CD4-positive, alpha-beta T cell treated with Interleukin-10 for 1 hour (primary cell): Measurements from ENCODE around the gene SRGAP1.
"Not testable (repeated sequence)": the region's sequence is repeated elsewhere in the genome, so short reads cannot be mapped to it uniquely, and the experiment has no call there.

Experiments
- DNase-seq: peaks from one replicate; pipeline ENCODE4 v3.0.0-alpha.2; 2020

SRGAP1 gene

DNA sequence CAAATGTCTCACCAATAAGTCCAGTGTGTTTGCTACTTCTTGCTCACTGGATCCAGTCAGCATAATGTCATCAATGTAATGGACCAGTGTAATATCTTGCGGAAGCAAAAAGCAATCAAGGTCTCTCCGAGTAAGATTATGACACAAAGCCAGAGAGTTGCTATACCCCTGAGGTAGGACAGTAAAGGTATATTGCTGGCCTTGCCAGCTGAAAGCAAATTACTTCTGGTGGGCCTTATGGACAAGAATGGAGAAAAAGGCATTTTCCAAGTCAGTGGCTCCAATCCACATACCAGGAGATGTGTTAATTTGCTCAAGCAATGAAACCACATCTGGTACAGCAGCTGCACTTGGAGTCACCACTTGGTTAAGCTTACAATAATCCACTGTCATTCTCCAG lies 288.2 kb downstream of the SRGAP1 start:
- DNase-seq = not testable (repeated sequence)

DNA sequence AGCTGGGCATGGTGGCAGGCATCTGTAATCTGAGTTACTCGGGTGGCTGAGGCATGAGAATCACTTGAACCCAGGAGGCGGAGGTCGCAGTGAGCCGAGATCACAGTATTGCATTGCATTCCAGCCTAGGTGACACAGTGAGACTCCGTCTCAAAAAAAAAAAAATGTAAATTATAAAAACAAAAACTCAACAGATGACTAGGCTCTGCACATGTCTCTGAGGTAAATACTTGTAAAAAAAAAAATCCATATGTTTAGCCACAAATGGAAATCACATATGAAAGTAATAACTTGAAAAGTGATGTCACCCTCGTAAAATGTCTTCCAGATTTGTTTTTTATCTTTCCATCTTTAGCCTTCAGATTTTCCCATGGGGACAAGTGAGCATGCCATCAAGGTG lies 292.6 kb downstream of the SRGAP1 start:
- DNase-seq = no peak

DNA sequence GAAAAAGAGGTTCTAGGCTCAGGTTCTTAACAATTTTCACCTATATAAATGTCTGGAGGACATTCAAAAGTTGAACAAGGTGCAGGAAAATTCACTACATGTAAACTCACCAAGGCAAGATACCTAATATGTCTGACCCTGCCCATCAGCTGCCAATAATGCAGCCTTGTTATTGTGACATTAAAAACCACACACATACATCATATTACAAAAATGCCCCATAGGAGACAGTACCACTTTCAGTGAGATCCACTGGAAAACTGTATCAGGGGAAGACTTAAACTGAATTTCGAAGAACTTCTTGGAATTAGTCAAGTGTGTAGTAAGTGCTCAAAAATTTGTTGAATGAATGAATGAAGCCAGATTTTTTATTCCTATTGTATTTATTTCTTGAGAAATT lies 294.5 kb downstream of the SRGAP1 start:
- no peak for DNase-seq

DNA sequence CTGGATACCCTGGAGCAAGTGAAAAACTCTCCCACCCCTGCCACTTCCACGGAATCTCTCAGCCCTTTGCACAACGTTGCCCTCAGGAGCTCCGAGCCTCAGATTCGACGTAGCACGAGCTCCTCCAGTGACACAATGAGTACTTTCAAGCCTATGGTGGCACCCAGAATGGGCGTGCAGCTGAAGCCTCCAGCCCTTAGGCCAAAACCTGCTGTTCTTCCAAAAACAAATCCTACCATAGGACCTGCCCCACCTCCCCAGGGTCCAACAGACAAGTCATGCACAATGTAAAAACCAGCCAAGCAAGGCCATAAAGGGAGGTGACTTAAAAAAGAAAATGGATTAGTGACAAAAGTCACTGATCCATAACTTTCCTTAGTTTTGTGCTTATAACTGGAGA lies 297.9 kb downstream of the SRGAP1 start:
- DNase-seq = no peak

DNA sequence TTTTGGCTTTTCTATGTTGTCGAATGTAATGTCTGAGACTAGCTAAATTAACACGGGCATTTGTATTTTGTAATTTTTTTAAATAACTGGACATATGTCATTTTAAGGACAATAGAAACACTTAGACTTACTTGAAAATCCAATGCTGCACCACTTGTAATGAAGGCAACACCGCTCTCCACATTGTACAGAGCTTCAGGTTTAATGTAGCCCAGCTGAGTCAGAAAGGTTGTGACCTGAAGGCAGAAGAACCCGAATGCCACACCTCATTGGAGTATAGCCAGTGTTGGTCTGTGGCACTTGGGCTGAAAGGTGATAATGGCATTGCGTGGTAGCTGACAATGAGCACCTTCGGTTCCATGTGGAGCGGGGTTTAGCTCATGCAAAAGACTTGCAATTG lies 298.3 kb downstream of the SRGAP1 start:
- DNase-seq = no peak

DNA sequence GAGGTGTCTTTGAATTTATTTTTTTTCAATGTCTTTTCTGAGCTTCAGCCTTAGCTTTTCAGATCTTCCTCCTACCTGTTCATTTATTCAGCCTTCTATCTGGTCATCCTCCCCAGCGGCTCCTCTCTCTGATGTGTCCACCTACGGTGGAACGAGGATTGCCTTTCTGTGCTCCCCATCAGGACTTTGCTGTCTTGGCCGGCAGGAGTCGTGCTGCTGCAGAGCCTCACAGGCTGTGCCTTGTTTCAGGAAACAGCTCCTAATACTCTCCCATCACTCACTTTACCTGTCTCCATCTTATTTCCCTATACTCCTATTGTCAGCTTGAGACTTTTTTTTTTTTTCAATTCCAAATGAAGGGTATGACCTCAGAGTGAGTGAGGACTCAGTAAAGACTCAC lies 300.7 kb downstream of the SRGAP1 start:
- no peak for DNase-seq

DNA sequence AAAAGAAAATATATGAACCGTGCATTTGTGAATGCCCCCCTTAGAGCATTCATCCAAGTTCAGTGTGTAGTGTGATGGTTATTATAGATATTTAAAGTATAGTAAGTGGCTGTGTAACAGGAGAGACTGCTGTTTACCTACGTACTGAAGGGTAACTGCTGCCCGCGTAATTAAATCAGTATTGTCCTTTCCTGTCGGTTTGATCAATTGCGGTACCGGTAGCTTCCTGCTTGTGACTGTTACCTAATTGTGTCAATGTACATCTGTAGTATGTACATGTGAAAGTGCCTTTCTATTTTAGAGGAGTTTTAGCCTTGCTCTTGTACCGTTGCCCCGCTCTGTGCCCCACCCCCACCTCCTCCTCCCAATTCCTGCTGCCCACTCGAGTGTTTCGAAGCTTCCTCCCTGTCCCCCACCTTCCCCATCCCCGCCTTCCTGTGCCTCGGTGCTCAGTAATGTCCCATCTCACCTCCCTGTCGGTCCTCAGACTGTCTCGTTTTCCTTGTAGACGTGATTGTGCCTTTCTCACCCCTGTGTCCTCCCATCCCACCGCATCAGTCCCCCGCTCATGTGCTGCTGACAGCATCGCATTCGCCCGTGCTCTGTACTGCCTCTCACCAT lies 302.6 kb downstream of the SRGAP1 start:
- DNase-seq = no peak

DNA sequence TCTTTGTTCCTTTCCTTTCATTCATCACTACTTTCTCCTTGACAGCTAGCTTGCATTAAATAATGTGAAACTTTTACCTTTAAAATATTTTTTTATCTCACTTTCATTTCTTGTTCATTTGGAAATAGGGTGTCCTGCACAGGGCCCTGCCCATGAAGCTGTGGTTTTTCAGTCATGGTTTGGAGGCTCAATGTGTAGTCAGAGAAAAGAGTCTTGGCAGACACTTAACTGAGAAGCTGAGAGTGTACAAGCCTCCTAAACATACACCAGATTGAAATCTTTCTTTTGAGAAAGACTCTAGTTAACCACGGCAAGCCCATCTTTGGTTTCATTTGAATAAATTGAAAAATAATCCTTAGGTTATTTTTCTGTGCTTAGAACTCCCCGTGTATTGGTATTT lies 303.4 kb downstream of the SRGAP1 start:
- DNase-seq = no peak

DNA sequence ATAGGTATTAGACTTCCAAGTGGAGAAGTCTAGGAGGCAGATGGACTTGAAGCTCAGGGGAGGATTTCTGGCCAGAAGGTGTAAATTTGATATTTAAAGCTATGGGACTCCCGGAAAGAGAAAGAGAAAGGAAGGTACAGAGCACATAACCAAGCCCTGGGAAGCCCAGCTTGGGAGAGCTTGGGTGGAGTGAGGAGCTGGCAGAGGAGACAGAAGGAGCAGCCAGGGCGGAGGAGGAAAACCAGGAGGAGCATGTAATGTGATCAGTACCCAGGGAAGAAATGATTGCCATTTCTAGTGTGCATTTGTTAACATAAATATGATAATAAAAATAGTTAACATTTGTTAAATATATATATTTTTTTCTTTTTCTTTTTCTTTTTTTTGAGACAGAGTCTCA lies 310.2 kb downstream of the SRGAP1 start:
- no peak for DNase-seq

DNA sequence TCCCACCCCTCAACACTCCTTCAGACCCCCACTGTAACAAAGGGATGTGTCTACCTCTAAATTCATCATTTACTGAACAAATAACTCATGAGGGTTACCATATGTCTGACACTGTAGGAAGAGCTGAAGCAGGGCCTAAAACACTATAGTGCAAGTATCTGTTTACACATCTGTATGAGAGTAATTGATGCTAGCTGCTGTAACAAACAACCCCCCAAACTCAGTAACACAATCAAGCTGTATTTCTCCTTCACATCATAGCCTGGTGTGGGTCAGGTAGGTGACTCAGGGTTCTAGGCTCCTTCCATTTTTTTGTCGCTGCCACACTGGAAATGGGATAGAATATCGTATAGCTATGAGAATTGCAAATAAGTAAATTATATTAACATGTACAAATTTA lies 312.6 kb downstream of the SRGAP1 start:
- DNase-seq = no peak

DNA sequence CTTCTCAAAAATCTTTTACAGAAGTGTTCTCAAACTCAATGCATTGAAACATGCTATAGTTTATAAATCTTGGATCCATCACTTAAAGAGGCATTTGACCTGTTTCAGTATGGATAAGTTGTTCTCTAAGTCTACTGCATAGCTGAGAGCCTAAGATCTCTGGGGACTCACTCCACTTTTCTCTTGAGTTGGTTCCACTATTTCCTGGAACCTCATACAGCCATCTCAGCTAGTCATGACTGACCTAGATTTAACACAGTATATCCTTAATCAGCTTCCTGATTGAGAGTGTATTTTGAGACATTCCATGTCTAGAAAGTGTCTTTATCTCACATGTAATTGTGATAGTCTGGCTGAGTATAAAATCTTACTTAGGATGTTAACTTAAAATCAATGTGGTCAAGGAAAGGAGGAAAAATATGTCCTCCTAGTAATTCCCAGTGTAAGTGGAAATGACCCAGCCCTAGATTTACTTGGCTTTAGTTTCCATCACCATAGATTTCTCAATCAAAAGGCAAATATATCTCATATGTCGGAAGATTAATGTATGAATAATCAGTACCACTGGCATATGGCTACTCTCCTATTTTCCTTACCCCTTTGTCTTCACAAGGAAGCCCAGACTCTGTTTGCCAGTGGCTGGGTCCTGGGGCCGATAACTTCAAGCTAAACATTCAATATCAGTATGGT lies 315.7 kb downstream of the SRGAP1 start:
- no peak for DNase-seq

DNA sequence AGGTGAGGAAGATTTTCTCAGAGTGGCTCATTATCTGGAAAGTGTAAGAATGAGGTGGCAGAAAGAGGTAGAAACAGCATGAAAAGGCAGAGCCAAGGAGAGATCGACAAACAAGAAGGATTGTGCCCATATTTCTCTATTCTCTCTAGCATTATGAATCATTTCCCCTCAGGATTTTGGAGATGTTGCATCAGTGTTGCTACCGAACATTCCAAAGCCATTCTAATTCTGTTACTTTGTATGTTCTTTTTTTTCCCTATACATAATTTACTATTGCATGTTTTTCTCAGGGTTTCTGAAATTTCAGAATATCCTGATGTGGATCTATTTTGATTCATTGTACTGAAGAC lies 316.2 kb downstream of the SRGAP1 start:
- no peak for DNase-seq

DNA sequence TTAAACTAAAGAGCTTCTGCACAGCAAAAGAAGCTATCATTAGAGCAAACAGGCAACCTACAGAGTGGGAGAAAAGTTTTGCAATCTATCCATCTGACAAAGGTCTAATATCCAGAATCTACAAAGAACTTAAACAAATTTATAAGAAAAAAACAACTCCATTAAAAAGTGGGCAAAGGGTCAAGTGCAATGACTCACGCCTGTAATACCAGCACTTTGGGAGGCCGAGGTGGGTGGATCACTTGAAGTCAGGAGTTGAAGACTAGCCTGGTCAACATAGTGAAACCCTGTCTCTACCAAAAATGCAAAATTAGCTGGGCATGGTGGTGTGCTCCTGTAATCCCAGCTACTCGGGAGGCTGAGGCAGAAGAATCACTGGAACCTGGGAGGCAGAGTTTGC lies 322.1 kb downstream of the SRGAP1 start:
- DNase-seq = not testable (repeated sequence)

DNA sequence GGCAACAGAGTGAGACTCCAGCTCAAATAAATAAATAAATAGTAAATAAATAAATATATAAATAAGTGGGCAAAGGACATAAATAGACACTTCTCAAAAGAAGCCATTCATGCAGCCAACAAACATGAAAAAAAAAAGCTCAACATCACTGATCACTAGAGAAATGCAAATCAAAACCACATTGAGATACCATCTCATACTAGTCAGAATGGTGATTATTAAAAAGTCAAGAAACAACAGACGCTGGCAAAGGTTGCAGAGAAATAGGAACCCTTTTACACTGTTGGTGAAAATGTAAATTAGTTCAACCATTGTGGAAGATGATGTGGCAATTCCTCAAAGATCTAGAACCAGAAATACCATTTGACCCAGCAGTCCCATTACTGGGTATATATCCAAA lies 322.5 kb downstream of the SRGAP1 start:
- DNase-seq = not testable (repeated sequence)

DNA sequence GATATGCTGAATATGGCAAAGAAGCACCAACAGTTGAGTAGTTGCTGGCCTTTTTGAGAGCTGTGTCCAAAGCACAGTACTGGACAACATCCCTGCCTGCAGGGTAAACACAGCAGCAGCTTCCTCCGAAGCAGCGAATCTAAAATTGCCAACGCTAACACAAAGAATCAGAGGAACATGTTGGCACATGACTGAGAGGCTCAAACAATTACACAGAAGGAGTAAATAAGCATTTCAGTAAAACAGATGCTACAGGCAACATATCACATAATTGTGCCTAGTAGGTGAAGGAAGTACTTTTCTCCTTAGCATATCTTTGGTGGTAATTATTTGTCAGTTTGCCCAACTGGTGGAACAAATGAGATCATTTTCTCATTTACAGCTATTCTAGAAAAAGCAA lies 325.5 kb downstream of the SRGAP1 start:
- no peak for DNase-seq

DNA sequence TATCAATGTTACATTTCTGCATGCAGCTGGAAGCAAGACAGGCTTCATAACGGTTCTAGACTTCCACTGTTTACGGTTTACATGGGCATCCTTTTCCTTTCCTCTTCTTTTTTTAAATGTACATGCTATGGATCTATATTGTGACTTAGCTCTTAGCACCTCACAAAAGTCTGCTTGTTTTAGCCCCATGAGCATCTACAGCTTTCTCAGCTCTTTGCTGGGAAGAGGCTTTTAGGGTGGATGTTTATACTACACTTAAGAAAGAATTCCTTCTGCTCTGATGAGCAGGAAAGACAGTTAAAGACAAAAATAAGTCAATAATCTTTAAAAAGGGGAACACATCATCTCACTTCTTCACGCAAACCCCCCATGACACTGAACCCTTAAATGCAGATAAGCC lies 326.2 kb downstream of the SRGAP1 start:
- DNase-seq = no peak

DNA sequence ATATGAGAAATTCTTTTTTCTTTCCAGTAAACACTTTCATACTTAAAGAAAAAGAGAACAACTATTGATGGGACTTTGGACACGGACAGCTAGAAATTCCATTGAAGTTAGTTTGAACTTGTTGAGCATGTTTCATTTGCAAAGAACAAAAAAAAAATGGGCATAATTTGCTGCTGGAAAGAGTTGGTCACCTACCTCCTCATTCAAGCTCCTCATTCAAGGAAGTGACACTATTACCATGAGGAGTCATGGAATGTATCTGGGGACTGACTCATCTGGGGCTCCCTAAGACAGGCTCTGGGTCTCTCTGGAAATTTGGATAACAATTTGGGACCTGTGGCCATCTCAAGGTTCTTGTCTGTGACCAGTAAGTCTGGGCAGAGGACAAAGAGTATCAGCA lies 327.2 kb downstream of the SRGAP1 start:
- DNase-seq = no peak

DNA sequence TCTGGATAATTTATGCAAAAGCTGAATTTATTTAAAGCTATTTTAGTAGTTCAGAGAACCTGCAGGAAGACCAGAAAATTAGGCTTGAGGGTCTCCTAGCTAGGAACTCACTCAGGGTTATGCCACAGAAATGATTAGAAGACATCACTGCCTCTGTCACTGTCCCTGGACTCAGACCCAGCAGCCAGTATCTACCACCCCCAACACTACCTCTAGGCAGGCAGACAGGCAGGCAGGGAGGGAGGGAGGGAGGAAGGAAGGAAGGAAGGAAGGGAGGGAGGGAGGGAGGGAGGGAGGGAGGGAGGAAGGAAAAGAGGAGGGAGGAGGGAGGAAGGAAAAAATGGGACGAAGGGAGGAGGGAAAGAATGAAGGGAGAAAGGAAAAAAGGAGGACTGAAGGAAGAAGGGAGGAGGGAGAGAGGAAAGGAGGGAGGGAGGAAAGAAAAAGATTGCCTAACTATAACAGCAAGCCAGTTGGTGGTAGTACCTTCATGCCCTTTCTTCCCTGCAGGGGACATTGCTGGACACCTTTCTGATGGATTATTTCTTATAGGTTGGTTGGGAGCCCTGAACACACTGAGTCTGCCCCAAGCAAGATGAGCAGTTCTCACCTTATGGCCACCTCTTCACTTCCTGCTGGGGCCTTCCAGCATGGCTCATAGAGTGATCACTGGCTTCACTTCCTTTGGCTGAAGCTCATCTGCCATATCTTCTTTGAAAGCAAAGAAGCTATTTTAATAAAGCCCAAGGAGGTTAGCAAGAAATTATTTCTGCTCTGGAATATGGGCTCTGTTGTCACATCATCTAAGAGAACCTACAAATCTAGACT lies 327.9 kb downstream of the SRGAP1 start:
- DNase-seq = no peak

DNA sequence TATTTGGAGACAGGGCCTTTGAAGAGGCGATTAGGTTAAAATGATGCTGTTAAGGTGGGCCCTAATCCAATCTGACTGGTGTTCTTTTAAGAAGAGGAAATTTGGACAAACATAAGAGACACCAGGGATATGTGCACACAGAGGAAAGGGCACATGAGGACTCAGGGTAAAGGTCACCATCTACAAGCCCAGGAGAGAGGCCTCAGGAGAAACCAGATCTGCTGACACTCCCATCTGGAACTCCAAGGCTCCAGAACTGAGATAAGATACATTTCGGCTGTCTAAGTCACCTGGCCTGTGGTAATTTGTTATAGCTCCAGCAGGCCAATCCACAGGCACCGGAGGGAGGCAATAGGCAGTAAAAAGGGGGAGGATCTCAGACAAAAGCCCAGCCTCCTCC lies 329.0 kb downstream of the SRGAP1 start:
- DNase-seq = no peak

DNA sequence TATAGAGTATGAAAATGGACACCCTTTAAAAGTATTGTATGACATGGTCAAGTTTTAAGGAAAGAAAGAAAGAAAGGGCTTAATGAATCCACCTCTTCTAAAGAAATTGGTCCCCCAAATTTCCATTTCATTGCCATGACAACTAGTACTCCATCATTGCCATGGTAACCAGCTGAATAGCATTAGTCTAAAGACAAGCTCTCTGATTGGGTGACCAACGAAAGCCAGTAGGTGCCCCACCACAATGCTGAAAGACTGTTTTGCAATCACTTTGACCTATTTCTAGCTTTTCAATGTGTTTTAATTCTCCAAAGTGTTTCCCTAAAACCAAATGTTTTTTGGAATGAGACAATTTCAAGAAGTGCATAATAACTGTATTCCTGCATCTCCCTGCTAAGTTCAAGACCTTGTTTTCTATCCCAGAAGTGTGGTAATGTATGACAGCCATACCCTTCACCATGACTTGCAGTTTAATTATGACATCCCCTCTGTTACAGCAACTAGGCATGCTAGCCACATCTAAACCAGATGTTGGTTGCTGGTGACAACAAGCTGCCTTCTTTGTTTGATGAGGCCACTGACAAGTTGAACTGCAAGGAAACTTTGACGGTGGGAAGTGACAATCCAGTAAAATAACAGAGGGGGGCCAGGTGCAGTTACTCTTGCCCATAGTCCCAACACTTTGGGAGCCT lies 330.9 kb downstream of the SRGAP1 start:
- no peak for DNase-seq

DNA sequence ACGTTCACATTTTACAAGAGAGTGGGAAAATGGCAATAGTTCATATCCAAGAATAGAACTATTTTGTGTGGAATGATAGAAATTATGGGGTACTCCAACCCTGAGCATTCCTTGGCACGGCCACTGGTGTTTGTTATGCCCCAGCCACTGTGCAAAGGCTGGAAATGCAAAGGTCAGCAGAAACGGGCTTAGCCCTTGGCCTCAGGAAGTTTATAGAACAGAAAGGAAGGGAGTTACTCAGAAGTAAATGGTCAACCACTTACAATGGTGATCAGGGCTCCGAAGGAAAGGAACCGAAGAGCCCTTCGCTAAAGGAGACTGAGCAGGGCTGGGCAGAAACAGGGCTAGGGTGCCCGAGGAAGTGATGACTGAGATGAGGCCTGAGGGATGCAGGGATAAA lies 332.5 kb downstream of the SRGAP1 start:
- no peak for DNase-seq

DNA sequence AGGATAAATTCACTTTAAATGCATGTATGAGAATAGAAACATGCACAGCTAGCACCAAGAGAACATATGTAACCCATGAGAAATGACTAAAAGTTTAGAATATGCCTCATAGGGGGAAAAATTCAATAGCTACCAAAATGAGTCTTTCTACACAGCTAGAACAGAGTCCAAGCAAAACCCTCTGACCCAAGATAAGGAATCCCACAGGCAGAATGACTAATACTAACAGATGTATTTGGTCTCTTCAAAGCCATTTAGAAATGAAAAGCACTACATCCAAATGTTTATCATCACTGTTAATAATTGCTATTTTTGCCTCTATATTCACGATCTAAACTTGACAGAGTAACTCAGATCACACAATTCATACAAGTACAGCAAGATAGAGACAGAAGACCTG lies 333.6 kb downstream of the SRGAP1 start:
- no peak for DNase-seq

DNA sequence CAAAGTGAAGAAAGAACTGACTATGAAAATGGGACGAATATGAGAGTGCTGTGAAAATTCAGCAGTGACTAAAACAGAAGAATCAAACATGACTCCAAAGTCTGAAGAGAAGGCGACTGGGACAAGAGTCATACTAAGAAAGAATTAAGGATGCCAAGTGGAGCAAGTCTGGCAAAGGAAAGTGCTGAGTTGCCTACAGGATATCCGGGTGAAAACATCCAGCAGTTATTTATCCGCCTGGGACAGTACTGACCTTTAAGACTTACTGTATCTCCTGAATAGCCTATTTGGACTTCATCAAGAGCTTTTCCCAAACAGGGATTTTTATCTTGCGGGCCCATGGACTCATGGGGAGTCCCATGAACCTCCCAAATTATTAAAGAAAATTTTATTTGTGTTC lies 336.5 kb downstream of the SRGAP1 start:
- DNase-seq = no peak
